Measurements from ENCODE around the gene PSMD9. TPM values are rescaled to one million over a fixed set of nuclear protein-coding genes. Genes with fewer than 3 reads are reported as not detected.

PSMD9 gene
- polyA plus RNA-seq, 1 donor from 2014 or later = 79.3 TPM

GRCh38 chr12:121905746-121906145 lies 17.2 kb downstream of the PSMD9 start:
- H2AFZ ChIP-seq (ENCODE audit: low read depth, low read length) = no peak overlapping the region
- no peaks in the 10 kb centered on the region for H3K9me3 ChIP-seq (ENCODE audit: low read length)
- no peak overlapping the region for H3K4me3 ChIP-seq (ENCODE audit: low read length)
- no peaks in the 10 kb centered on the region for H3K27me3 ChIP-seq (ENCODE audit: insufficient read depth, low read depth, low read length)
- H3K79me2 ChIP-seq (replicated peaks; ENCODE audit: insufficient read depth, low read length) = no peaks in the 10 kb centered on the region
- H3K4me2 ChIP-seq (ENCODE audit: low read length) = no peak overlapping the region
- H3K9ac ChIP-seq (ENCODE audit: low read length) = no peak overlapping the region
- no peak overlapping the region for H3K27ac ChIP-seq (ENCODE audit: low read length)
- H4K20me1 ChIP-seq (ENCODE audit: insufficient read depth) = no peaks in the 10 kb centered on the region
- no peaks in the 10 kb centered on the region for H3K9me2 ChIP-seq (ENCODE audit: insufficient read depth, low read length)
- no peaks in the 10 kb centered on the region for H3F3A ChIP-seq (ENCODE audit: insufficient read depth, low read length, poor library complexity, severe bottlenecking)
- TF ChIP-seq SMC3 (conservative IDR thresholded peaks at IDR 0.05; ENCODE audit: poor library complexity) (no peak), EZH2 (IDR thresholded peaks at IDR 0.05; ENCODE audit: borderline replicate concordance, insufficient read depth, low read length, poor library complexity, severe bottlenecking) (no peak), CTCF (IDR thresholded peaks at IDR 0.05; ENCODE audit: poor library complexity, severe bottlenecking) (no peak), RAD21 (conservative IDR thresholded peaks at IDR 0.05) (no peak), POLR2AphosphoS5 (IDR thresholded peaks at IDR 0.05) (no peak), EP300 (conservative IDR thresholded peaks at IDR 0.05; ENCODE audit: poor library complexity, severe bottlenecking) (no peak), REST (IDR thresholded peaks at IDR 0.05; ENCODE audit: borderline replicate concordance) (no peak), TAF1 (IDR thresholded peaks at IDR 0.05; ENCODE audit: low read depth) (no peak), MXI1 (conservative IDR thresholded peaks at IDR 0.05; ENCODE audit: poor library complexity, severe bottlenecking) (no peak)
- H3K36me3 ChIP-seq (ENCODE audit: insufficient read depth, low read length) = peaks cover 6% of the 10 kb centered on the region

GRCh38 chr12:121908702-121909101 lies 20.1 kb downstream of the PSMD9 start:
- no peaks in the 10 kb centered on the region for H3K9me2 ChIP-seq (ENCODE audit: insufficient read depth, low read length)
- H2AFZ ChIP-seq (ENCODE audit: low read depth, low read length) = no peak overlapping the region
- no peaks in the 10 kb centered on the region for H4K20me1 ChIP-seq (ENCODE audit: insufficient read depth)
- H3F3A ChIP-seq (ENCODE audit: insufficient read depth, low read length, poor library complexity, severe bottlenecking) = no peaks in the 10 kb centered on the region
- H3K79me2 ChIP-seq (replicated peaks; ENCODE audit: insufficient read depth, low read length) = no peaks in the 10 kb centered on the region
- H3K4me3 ChIP-seq (ENCODE audit: low read length) = no peak overlapping the region
- H3K4me2 ChIP-seq (ENCODE audit: low read length) = no peak overlapping the region
- no peaks in the 10 kb centered on the region for H3K27me3 ChIP-seq (ENCODE audit: insufficient read depth, low read depth, low read length)
- H3K9ac ChIP-seq (ENCODE audit: low read length) = no peak overlapping the region
- no peaks in the 10 kb centered on the region for H3K9me3 ChIP-seq (ENCODE audit: low read length)
- TF ChIP-seq EP300 (conservative IDR thresholded peaks at IDR 0.05; ENCODE audit: poor library complexity, severe bottlenecking) (no peak), POLR2AphosphoS5 (IDR thresholded peaks at IDR 0.05) (no peak), TAF1 (IDR thresholded peaks at IDR 0.05; ENCODE audit: low read depth) (no peak), EZH2 (IDR thresholded peaks at IDR 0.05; ENCODE audit: borderline replicate concordance, insufficient read depth, low read length, poor library complexity, severe bottlenecking) (no peak), RAD21 (conservative IDR thresholded peaks at IDR 0.05) (no peak), MXI1 (conservative IDR thresholded peaks at IDR 0.05; ENCODE audit: poor library complexity, severe bottlenecking) (no peak), REST (IDR thresholded peaks at IDR 0.05; ENCODE audit: borderline replicate concordance) (no peak), SMC3 (conservative IDR thresholded peaks at IDR 0.05; ENCODE audit: poor library complexity) (no peak), CTCF (IDR thresholded peaks at IDR 0.05; ENCODE audit: poor library complexity, severe bottlenecking) (no peak)
- H3K36me3 ChIP-seq (ENCODE audit: insufficient read depth, low read length) = no peaks in the 10 kb centered on the region
- no peak overlapping the region for H3K27ac ChIP-seq (ENCODE audit: low read length)
